ENCODE measurements around the gene RP2.
A peak's percentile ranks its signal among the peaks of the same experiment; 100 is the strongest.

The RP2 gene

GRCh38 chrX:46836701-46837557 lies at the start of gene RP2:
Gene RP2, plus strand, starts transcription at chrX:46837043. Its CDS starts 58 bp downstream, at chrX:46837101.
- DNase-seq = peak; percentile 37 to 77 (median 62)

- no peak for DNase-seq
Measured at GRCh38 chrX:46788902-46789301, 47.9 kb upstream of the RP2 start.

- no peak for DNase-seq
Measured at GRCh38 chrX:46791927-46792809, 44.7 kb upstream of the RP2 start.

- no peak for DNase-seq
Measured at GRCh38 chrX:46792810-46793188, 44.0 kb upstream of the RP2 start.

GRCh38 chrX:46793386-46794143 lies 43.3 kb upstream of the RP2 start:
- DNase-seq = no peak

GRCh38 chrX:46796574-46797191 lies 40.2 kb upstream of the RP2 start:
- DNase-seq = peak; percentile 10 to 56 (median 30)

- no peak for DNase-seq
Measured at GRCh38 chrX:46803140-46803539, 33.7 kb upstream of the RP2 start.

GRCh38 chrX:46805270-46805669 lies 31.6 kb upstream of the RP2 start:
- no peak for DNase-seq

GRCh38 chrX:46811121-46811520 lies 25.7 kb upstream of the RP2 start:
- no peak for DNase-seq

GRCh38 chrX:46812445-46812844 lies 24.4 kb upstream of the RP2 start:
- no peak for DNase-seq

- DNase-seq = no peak
Measured at GRCh38 chrX:46814966-46815365, 21.9 kb upstream of the RP2 start.

GRCh38 chrX:46819136-46819535 lies 17.7 kb upstream of the RP2 start:
- no peak for DNase-seq

- no peak for DNase-seq
Measured at GRCh38 chrX:46820391-46821100, 16.3 kb upstream of the RP2 start.

- DNase-seq = no peak
Measured at GRCh38 chrX:46823481-46823880, 13.4 kb upstream of the RP2 start.

GRCh38 chrX:46831765-46832327 lies 5.0 kb upstream of the RP2 start:
- no peak for DNase-seq

- DNase-seq = no peak
Measured at GRCh38 chrX:46837558-46838485, 979 bp downstream of the RP2 start.

- DNase-seq = no peak
Measured at GRCh38 chrX:46838486-46838870, 1.6 kb downstream of the RP2 start.

GRCh38 chrX:46838974-46839480 lies 2.2 kb downstream of the RP2 start:
- DNase-seq = no peak

- no peak for DNase-seq
Measured at GRCh38 chrX:46840946-46841345, 4.1 kb downstream of the RP2 start.

- DNase-seq = no peak
Measured at GRCh38 chrX:46841346-46841745, 4.5 kb downstream of the RP2 start.

All from activated naive CD4-positive, alpha-beta T cell (primary cell).